GM21619 (cell line): Measurements from ENCODE around the gene MCC.
"Not testable (repeated sequence)": the region's sequence is repeated elsewhere in the genome, so short reads cannot be mapped to it uniquely, and the experiment has no call there.

Source experiments
- ATAC-seq: cut with Tn5 transposase; IDR thresholded peaks from one replicate; pipeline ENCODE4 v1.9.1; 2021; ENCODE audit not compliant: unreplicated experiment

The MCC gene

GRCh38 chr5:113090336-113091106 is 397.7 kb downstream of the MCC start:
- ATAC-seq, result no peak

GRCh38 chr5:113089653-113090335 is 398.5 kb downstream of the MCC start:
- ATAC-seq, result no peak

- ATAC-seq, result no peak
Measured at GRCh38 chr5:113087976-113088514, 400.2 kb downstream of the MCC start.

- ATAC-seq, result no peak
Measured at GRCh38 chr5:113085880-113086409, 402.3 kb downstream of the MCC start.

GRCh38 chr5:113085084-113085414 is 403.2 kb downstream of the MCC start:
- no peak for ATAC-seq

- no peak for ATAC-seq
Measured at GRCh38 chr5:113084402-113085083, 403.7 kb downstream of the MCC start.

GRCh38 chr5:113083481-113083880 is 404.8 kb downstream of the MCC start:
- no peak for ATAC-seq

GRCh38 chr5:113082547-113082905 is 405.7 kb downstream of the MCC start:
- no peak for ATAC-seq

GRCh38 chr5:113081881-113082546 is 406.2 kb downstream of the MCC start:
- ATAC-seq, result no peak

- ATAC-seq, result no peak
Measured at GRCh38 chr5:113081091-113081839, 407.0 kb downstream of the MCC start.

GRCh38 chr5:113076649-113077048 is 411.6 kb downstream of the MCC start:
- not testable (repeated sequence) for ATAC-seq

GRCh38 chr5:113075019-113075418 is 413.2 kb downstream of the MCC start:
- no peak for ATAC-seq

- not testable (repeated sequence) for ATAC-seq
Measured at GRCh38 chr5:113073629-113074034, 414.6 kb downstream of the MCC start.

GRCh38 chr5:113071401-113071800 is 416.9 kb downstream of the MCC start:
- no peak for ATAC-seq

GRCh38 chr5:113070901-113071300 is 417.4 kb downstream of the MCC start:
- ATAC-seq, result no peak

GRCh38 chr5:113068559-113068958 is 419.7 kb downstream of the MCC start:
- ATAC-seq, result no peak

- ATAC-seq, result no peak
Measured at GRCh38 chr5:113067635-113068344, 420.5 kb downstream of the MCC start.

- ATAC-seq, result no peak
Measured at GRCh38 chr5:113065626-113066025, 422.6 kb downstream of the MCC start.

GRCh38 chr5:113064806-113065205 is 423.4 kb downstream of the MCC start:
- no peak for ATAC-seq

GRCh38 chr5:113063927-113064326 is 424.3 kb downstream of the MCC start:
- ATAC-seq, result no peak
